Endothelial cell of umbilical vein (primary cell): ENCODE data around the gene SIM1. TPM values are rescaled to one million over a fixed set of nuclear protein-coding genes. Genes with fewer than 3 reads are reported as not detected.

Experiments used
- BruUV-seq: library from RNA; stranded (reverse); fragments of 400-500 nt; replicated peaks from 2 replicates; lab custom pipeline; 2021; lab: Mats Ljungman, UMichigan
- CTCF ChIA-PET: fragments of 300-600, 350-600 bp; sonication (Branson Sonifier 250); formaldehyde crosslinking; loops from one replicate; lab custom pipeline; 2021; ENCODE audit warnings: antibody characterized with exemption, inconsistent platforms; lab: Charles Lee
- POLR2A ChIA-PET: fragments of 300-600, 350-600 bp; sonication (Branson Sonifier 250); formaldehyde crosslinking; loops from one replicate; lab custom pipeline; 2021; ENCODE audit warnings: antibody characterized with exemption, inconsistent platforms; lab: Charles Lee
- DNase-seq: peaks from one replicate; pipeline ENCODE4 v3.0.0-alpha.2; 2011; ENCODE audit warnings: low read depth, low spot score
- FAIRE-seq: peaks from 2 replicates; lab custom pipeline; 2011; peaks lifted over from hg19 to GRCh38; lab: Jason Lieb, UNC
- H2AFZ ChIP-seq: 2 replicates; pipeline ENCODE4 v1.6.0; 2012; ENCODE audit warnings: low read depth, low read length, control low read depth, inconsistent platforms
- H3K27ac ChIP-seq: 2 replicates; pipeline ENCODE4 v1.5.1; 2011; ENCODE audit warnings: low read depth, mild to moderate bottlenecking, control low read depth, low read length, moderate library complexity; ENCODE audit not compliant: insufficient read depth
- H3K27me3 ChIP-seq, 2 experiments: 2 replicates each; pipeline versions ENCODE4 v1.6.0 to v1.6.1; 2011; ENCODE audit warnings: low read length in 2 of 2, mixed read lengths in 1 of 2; ENCODE audit not compliant: control insufficient read depth in 2 of 2, insufficient read depth in 2 of 2
- H3K36me3 ChIP-seq, 2 experiments: 2 replicates in 1 of 2; 3 replicates in 1 of 2; pipeline ENCODE4 v1.5.1; 2011; ENCODE audit warnings: low read length in 2 of 2, mild to moderate bottlenecking in 1 of 2, moderate library complexity in 1 of 2; ENCODE audit not compliant: control insufficient read depth in 2 of 2, insufficient read depth in 2 of 2; ENCODE audit errors: extremely low read depth in 1 of 2
- H3K4me1 ChIP-seq: 3 replicates; pipeline ENCODE4 v1.5.1; 2011; ENCODE audit warnings: mild to moderate bottlenecking, low read length; ENCODE audit not compliant: control insufficient read depth, insufficient read depth; ENCODE audit errors: extremely low read depth
- H3K4me2 ChIP-seq: 2 replicates; pipeline ENCODE4 v1.6.1; 2011; ENCODE audit warnings: low read length, control low read depth, mixed read lengths; ENCODE audit not compliant: insufficient read depth
- H3K4me3 ChIP-seq, 3 experiments: fragments of 200-600 bp in 1 of 3; sonication (generic), shearing (Covaris generic) in 1 of 3; replicated peaks in 1 of 3; 2 replicates each; pipeline ENCODE4 v1.5.1; 2011 to 2016; ENCODE audit warnings: control low read depth in 3 of 3, low read length in 3 of 3, mild to moderate bottlenecking in 2 of 3, inconsistent platforms in 1 of 3, low read depth in 1 of 3, moderate library complexity in 1 of 3; ENCODE audit not compliant: insufficient read depth in 1 of 3
- H3K79me2 ChIP-seq: 2 replicates; pipeline ENCODE4 v1.6.0; 2012; ENCODE audit warnings: low read length, inconsistent platforms; ENCODE audit not compliant: control insufficient read depth, insufficient read depth
- H3K9ac ChIP-seq: replicated peaks from 2 replicates; pipeline ENCODE3; 2011; ENCODE audit warnings: low read length, control low read depth; ENCODE audit not compliant: insufficient read depth; ENCODE audit errors: extremely low read depth
- H3K9me1 ChIP-seq: replicated peaks from 3 replicates; pipeline ENCODE4 v1.6.0; 2011; ENCODE audit warnings: mild to moderate bottlenecking, low read length; ENCODE audit not compliant: control insufficient read depth, insufficient read depth; ENCODE audit errors: extremely low read depth
- H3K9me3 ChIP-seq: replicated peaks from 2 replicates; pipeline ENCODE4 v1.5.1; 2012; ENCODE audit warnings: low read length, inconsistent platforms; ENCODE audit not compliant: control insufficient read depth, insufficient read depth
- H4K20me1 ChIP-seq: replicated peaks from 2 replicates; pipeline ENCODE3; 2011; ENCODE audit warnings: mild to moderate bottlenecking, low read length; ENCODE audit not compliant: control insufficient read depth, insufficient read depth; ENCODE audit errors: extremely low read depth
- CTCF ChIP-seq, 2 donors: IDR thresholded peaks; 1 replicate in 1 of 2; 2 replicates in 1 of 2; pipeline ENCODE4 v1.5.1; 2011; ENCODE audit warnings: low read length in 2 of 2, mild to moderate bottlenecking in 2 of 2, moderate library complexity in 2 of 2, control low read depth in 1 of 2, inconsistent platforms in 1 of 2, low read depth in 1 of 2; ENCODE audit not compliant: insufficient read depth in 1 of 2; ENCODE audit errors: extremely low read depth in 1 of 2
- EZH2 ChIP-seq: IDR thresholded peaks from 2 replicates; pipeline ENCODE4 v1.6.1; 2012; ENCODE audit warnings: borderline replicate concordance, low read depth, mild to moderate bottlenecking, moderate library complexity, low read length, inconsistent platforms; ENCODE audit not compliant: severe bottlenecking
- FOS ChIP-seq: IDR thresholded peaks from 2 replicates; pipeline ENCODE4 v1.6.1; 2011; ENCODE audit warnings: mild to moderate bottlenecking, low read length, moderate library complexity, borderline replicate concordance; ENCODE audit not compliant: insufficient read depth
- GATA2 ChIP-seq: IDR thresholded peaks from 2 replicates; pipeline ENCODE4 v1.7.0; 2011; ENCODE audit warnings: low read depth, mild to moderate bottlenecking, moderate library complexity, mixed read lengths, low read length; ENCODE audit not compliant: insufficient read length, insufficient read depth
- JUN ChIP-seq: IDR thresholded peaks from 2 replicates; pipeline ENCODE4 v1.6.1; 2011; ENCODE audit warnings: borderline replicate concordance, low read depth; ENCODE audit not compliant: insufficient read length, insufficient read depth
- MAX ChIP-seq: IDR thresholded peaks from 2 replicates; pipeline ENCODE4 v1.6.1; 2011; ENCODE audit not compliant: insufficient read depth, insufficient read length
- MYC ChIP-seq: IDR thresholded peaks from one replicate; pipeline ENCODE4 v1.6.1; 2011; ENCODE audit warnings: mild to moderate bottlenecking, low read depth, low read length
- POLR2A ChIP-seq: IDR thresholded peaks from 2 replicates; pipeline ENCODE4 v1.6.1; 2012; ENCODE audit warnings: low read depth, mild to moderate bottlenecking, control low read depth, low read length
- POLR2AphosphoS5 ChIP-seq: IDR thresholded peaks from 2 replicates; pipeline ENCODE4 v1.6.1; 2012; ENCODE audit warnings: low read depth, mild to moderate bottlenecking, control low read depth, low read length, moderate library complexity; ENCODE audit not compliant: insufficient read depth
- dilution Hi-C: fragments of 300-500 bp; cut with MboI; formaldehyde crosslinking; loops from one replicate; pipeline ENCODE4 v1.15.0; 2019; ENCODE audit warnings: low sequenced_read_pairs; ENCODE audit not compliant: extremely low pct_ligation_motif_present
- intact Hi-C: fragments of 100-400 bp; cut with micrococcal nuclease; formaldehyde crosslinking; loops from one replicate; pipeline ENCODE4 v1.10.0; 2022
- polyA plus RNA-seq, 4 experiments: library from polyadenylated mRNA; depleted of rRNA in 3 of 4; stranded (reverse) in 3 of 4; unstranded in 1 of 4; fragments of >200 nt; gene quantifications; 2 replicates each; pipeline versions ENCODE4 v1.2.1 to v1.2.3, GENCODE V29; 2011 to 2012; ENCODE audit warnings: missing spikeins in 1 of 4
- total RNA-seq: library from RNA; stranded (reverse); gene quantifications from 2 replicates; pipeline ENCODE4 v1.2.3, GENCODE V29; 2021

Gene SIM1
- total and polyA plus RNA-seq, 2 donors (not counting 3 experiments of a cell fraction or from before 2014, with no cell fraction given), result 0.14 to 0.29 TPM

- no peak overlapping the region for H3K4me3 ChIP-seq
- DNase-seq (no peak), FAIRE-seq (no peak)
- H3K9ac ChIP-seq, result no peak overlapping the region
- H4K20me1 ChIP-seq, result no peaks in the 10 kb centered on the region
- intact Hi-C loops, result no loop called here
- ChIA-PET POLR2A (no interaction called here), CTCF (no interaction called here)
- no peaks in the 10 kb centered on the region for H3K9me3 ChIP-seq
- H2AFZ ChIP-seq, result no peak overlapping the region
- no peak overlapping the region for H3K4me2 ChIP-seq
- no peaks in the 10 kb centered on the region for H3K79me2 ChIP-seq
- peaks cover 12% of the 10 kb centered on the region for H3K4me1 ChIP-seq
- no TSS peak for BruUV-seq
- H3K36me3 ChIP-seq, result no peaks in the 10 kb centered on the region
- no peaks in the 10 kb centered on the region for H3K27me3 ChIP-seq
- no peak overlapping the region for H3K27ac ChIP-seq
- dilution Hi-C loops, result no loop called here
- TF ChIP-seq MAX (no peak), EZH2 (no peak), FOS (no peak), POLR2A (no peak), GATA2 (no peak), JUN (no peak), POLR2AphosphoS5 (no peak), CTCF (IDR thresholded peaks at IDR 0.05; ENCODE audit: extremely low read depth in 1 of 2, insufficient read depth in 1 of 2, low read depth in 1 of 2, low read length in 2 of 2) (no peak), MYC (no peak)
- H3K9me1 ChIP-seq, result no peaks in the 10 kb centered on the region
Observed at GRCh38 chr6:100378576-100378975, 86.1 kb downstream of the SIM1 start.
